K562 (cell line): Measurements from ENCODE around the gene DLGAP1. TPM values are rescaled to one million over a fixed set of nuclear protein-coding genes. Genes with fewer than 3 reads are reported as not detected.

ENCODE experiments used
- ATAC-seq: fragments of 200-7000 bp; cut with Tn5 transposase; 3 replicates; pipeline ENCODE4 v1.9.1; 2020; ENCODE audit warnings: moderate library complexity
- BruUV-seq: library from RNA; stranded (reverse); fragments of 400-500 nt; replicated peaks from 2 replicates; lab custom pipeline; 2021; lab: Mats Ljungman, UMichigan
- CTCF ChIA-PET: fragments of 300-600 bp; formaldehyde crosslinking; extraction: SDS; loops from one replicate; lab custom pipeline; 2021; ENCODE audit warnings: low intra/inter-chr PET ratio; lab: Yijun Ruan, JAX
- POLR2A ChIA-PET: fragments of 300-600, 350-650 bp; sonication (Branson Sonifier 250); formaldehyde crosslinking; extraction: SDS; loops from one replicate; lab custom pipeline; 2021; ENCODE audit warnings: antibody characterized with exemption, inconsistent platforms; lab: Yijun Ruan, JAX
- DNase-seq, 4 experiments: peaks; one replicate each; pipeline versions ENCODE4 v3.0.0 to v3.0.0-alpha.2; 2011 to 2018; ENCODE audit warnings: low spot score in 3 of 4, mixed read lengths in 3 of 4; ENCODE audit errors: extremely low read depth in 1 of 4
- FAIRE-seq: peaks from 2 replicates; lab custom pipeline; 2011; peaks lifted over from hg19 to GRCh38; lab: Jason Lieb, UNC
- H2AFZ ChIP-seq: 2 replicates; pipeline ENCODE4 v1.6.0; 2011; ENCODE audit warnings: low read depth, low read length, control low read depth, inconsistent platforms
- H3K27ac ChIP-seq: fragments of 200-600 bp; 3 replicates; pipeline ENCODE4 v1.8.0; 2011; ENCODE audit warnings: low read depth, mild to moderate bottlenecking, control low read depth, inconsistent platforms, low read length, moderate library complexity, mixed read lengths; ENCODE audit errors: extremely low read depth
- H3K27me3 ChIP-seq, 2 experiments: fragments of 300-600 bp in 1 of 2; 2 replicates in 1 of 2; 3 replicates in 1 of 2; pipeline versions ENCODE4 v1.6.0 to v1.8.0; 2011; ENCODE audit warnings: inconsistent platforms in 2 of 2, low read length in 2 of 2, mild to moderate bottlenecking in 1 of 2, mixed read lengths in 1 of 2, moderate library complexity in 1 of 2; ENCODE audit not compliant: control insufficient read depth in 2 of 2, insufficient read depth in 2 of 2
- H3K36me3 ChIP-seq: fragments of 300-600 bp; 3 replicates; pipeline ENCODE4 v1.8.0; 2011; ENCODE audit warnings: mild to moderate bottlenecking, low read length, inconsistent platforms; ENCODE audit not compliant: control insufficient read depth, insufficient read depth
- H3K4me1 ChIP-seq, 2 experiments: fragments of 200-600 bp in 1 of 2; replicated peaks in 1 of 2; 2 replicates in 1 of 2; 3 replicates in 1 of 2; pipeline versions ENCODE4 v1.5.1 to v1.8.0; 2011; ENCODE audit warnings: inconsistent platforms in 2 of 2, low read length in 2 of 2, mild to moderate bottlenecking in 1 of 2, mixed read lengths in 1 of 2, moderate library complexity in 1 of 2; ENCODE audit not compliant: control insufficient read depth in 2 of 2, insufficient read depth in 2 of 2
- H3K4me2 ChIP-seq: 2 replicates; pipeline ENCODE4 v1.6.1; 2011; ENCODE audit warnings: low read length, control low read depth, inconsistent platforms, mixed read lengths; ENCODE audit not compliant: insufficient read depth
- H3K4me3 ChIP-seq: fragments of 200-600 bp; sonication (generic), shearing (Covaris generic); 2 replicates; pipeline ENCODE4 v1.5.1; 2016; ENCODE audit warnings: control low read depth, inconsistent platforms
- H3K79me2 ChIP-seq: fragments of 200-600 bp; 3 replicates; pipeline ENCODE4 v1.8.0; 2011; ENCODE audit warnings: low read length, inconsistent platforms; ENCODE audit not compliant: control insufficient read depth, insufficient read depth
- H3K9ac ChIP-seq, 2 experiments: 2 replicates each; pipeline versions ENCODE4 v1.6.0 to v1.6.1; 2011; ENCODE audit warnings: low read depth in 2 of 2, low read length in 2 of 2, control low read depth in 1 of 2, inconsistent platforms in 1 of 2, mild to moderate bottlenecking in 1 of 2, mixed read lengths in 1 of 2; ENCODE audit not compliant: insufficient read depth in 1 of 2
- H3K9me1 ChIP-seq: one replicate; pipeline ENCODE4 v1.6.0; 2011; ENCODE audit warnings: inconsistent platforms, mild to moderate bottlenecking, low read length, moderate library complexity; ENCODE audit not compliant: control insufficient read depth, insufficient read depth
- H3K9me3 ChIP-seq: replicated peaks from 2 replicates; pipeline ENCODE4 v1.5.1; 2011; ENCODE audit warnings: low read depth, low read length, inconsistent platforms; ENCODE audit not compliant: control insufficient read depth, insufficient read depth
- H4K20me1 ChIP-seq: replicated peaks from 2 replicates; pipeline ENCODE4 v1.6.1; 2011; ENCODE audit warnings: low read length, inconsistent platforms, mixed read lengths; ENCODE audit not compliant: control insufficient read depth, insufficient read depth
- ARNT ChIP-seq, 2 experiments: fragments of 450-650 bp; IDR thresholded peaks; 2 replicates each; pipeline ENCODE4 v1.6.1; 2016; ENCODE audit warnings: mild to moderate bottlenecking in 1 of 2
- ATF7 ChIP-seq: fragments of 450-650 bp; IDR thresholded peaks from 2 replicates; pipeline ENCODE4 v1.7.1; 2014; ENCODE audit warnings: mild to moderate bottlenecking, moderate library complexity
- CC2D1A ChIP-seq: fragments of 450-650 bp; IDR thresholded peaks from 2 replicates; pipeline ENCODE4 v1.6.1; 2017; ENCODE audit warnings: mild to moderate bottlenecking
- CXXC5 ChIP-seq: fragments of 250-450 bp; sonication (Bioruptor Pico); IDR thresholded peaks from 2 replicates; pipeline ENCODE4 v1.8.0; 2022; ENCODE audit warnings: inconsistent platforms, mild to moderate bottlenecking, moderate library complexity
- ILF3 ChIP-seq: fragments of 450-650 bp; IDR thresholded peaks from 2 replicates; pipeline ENCODE4 v1.6.1; 2018; ENCODE audit warnings: antibody characterized with exemption, mild to moderate bottlenecking, moderate library complexity, borderline replicate concordance
- KLF13 ChIP-seq: fragments of 450-650 bp; IDR thresholded peaks from 2 replicates; pipeline ENCODE4 v1.6.1; 2016; ENCODE audit warnings: missing genetic modification characterization, low read depth, mild to moderate bottlenecking, missing compliant biosample characterization, moderate library complexity, borderline replicate concordance
- NFIC ChIP-seq: fragments of 450-650 bp; IDR thresholded peaks from 2 replicates; pipeline ENCODE4 v1.6.1; 2017; ENCODE audit warnings: mild to moderate bottlenecking, inconsistent platforms
- NFIX ChIP-seq: fragments of 250-450 bp; sonication (Bioruptor Pico); IDR thresholded peaks from 2 replicates; pipeline ENCODE4 v1.4.0; 2020; ENCODE audit warnings: low read depth, mild to moderate bottlenecking, moderate library complexity
- RBM22 ChIP-seq: fragments of 200-400 bp; formaldehyde crosslinking; IDR thresholded peaks from 2 replicates; pipeline ENCODE4 v1.6.1; 2018; ENCODE audit warnings: low read length, low read depth; ENCODE audit not compliant: poor library complexity, severe bottlenecking
- RBM39 ChIP-seq: fragments of 200-400 bp; formaldehyde crosslinking; optimal IDR thresholded peaks from 2 replicates; pipeline ENCODE3; 2018; ENCODE audit warnings: low read depth, low read length
- RCOR1 ChIP-seq, 2 experiments: IDR thresholded peaks; 2 replicates each; pipeline ENCODE4 v1.6.1; 2012; ENCODE audit warnings: low read depth in 2 of 2, low read length in 2 of 2, borderline replicate concordance in 1 of 2, improper control_type of control experiment in 1 of 2
- SOX6 ChIP-seq: fragments of 450-650 bp; IDR thresholded peaks from 2 replicates; pipeline ENCODE4 v1.6.1; 2014; ENCODE audit warnings: mild to moderate bottlenecking
- SP1 ChIP-seq: sonication (generic); formaldehyde crosslinking; IDR thresholded peaks from 2 replicates; pipeline ENCODE4 v1.8.1; 2022; ENCODE audit warnings: mild to moderate bottlenecking, missing genetic modification reagents
- TCF7L2 ChIP-seq: fragments of 150-350 bp; IDR thresholded peaks from 2 replicates; pipeline ENCODE4 v1.6.1; 2016; ENCODE audit warnings: low read depth, mild to moderate bottlenecking, low read length, moderate library complexity
- TRIM28 ChIP-seq: fragments of 450-650 bp; IDR thresholded peaks from 2 replicates; pipeline ENCODE4 v1.6.1; 2017
- U2AF1 ChIP-seq: fragments of 200-400 bp; formaldehyde crosslinking; optimal IDR thresholded peaks from 2 replicates; pipeline ENCODE3; 2017; ENCODE audit warnings: mild to moderate bottlenecking, low read depth, low read length, moderate library complexity
- ZFP30 ChIP-seq: fragments of 250-450 bp; sonication (Bioruptor Pico); IDR thresholded peaks from 2 replicates; pipeline ENCODE4 v1.8.0; 2022; ENCODE audit warnings: moderate library complexity, mild to moderate bottlenecking, inconsistent platforms, borderline replicate concordance
- WGBS: fragments of 100-300 bp; shearing (Covaris generic); methylation state at CpG from one replicate; pipeline ENCODE4 v1.1.6; 2016; ENCODE audit warnings: low coverage, mixed read lengths; ENCODE audit not compliant: insufficient coverage; ENCODE audit errors: missing lambda C conversion rate; 5-methylcytosine and 5-hydroxymethylcytosine counted together
- in situ Hi-C: fragments of 300-500 bp; cut with MboI; formaldehyde crosslinking; loops from 4 replicates; pipeline ENCODE4 v1.15.0; 2018; ENCODE audit warnings: inconsistent platforms, mixed read lengths
- intact Hi-C: fragments of 100-400 bp; cut with micrococcal nuclease; formaldehyde crosslinking; loops from 2 replicates; pipeline ENCODE4 v1.14.2; 2022
- polyA plus RNA-seq, 8 experiments: library from polyadenylated mRNA; depleted of rRNA in 4 of 8; stranded (reverse) in 5 of 8; unstranded in 3 of 8; fragments of >200 nt; fragmentation: Nextera tagmentation in 2 of 8; fragmentation: Illumina TruSeq in 1 of 8; extraction: Ambion mirVana in 2 of 8; extraction: Trizol in 1 of 8; gene quantifications; 2 replicates each; pipeline versions ENCODE4 v1.2.1 to v1.2.3, GENCODE V29; 2011 to 2014; ENCODE audit warnings: inconsistent platforms in 1 of 8, missing spikeins in 1 of 8
- total RNA-seq, 7 experiments: library from RNA; depleted of rRNA in 6 of 7; stranded (reverse); fragments of >200 nt in 6 of 7; fragmentation: Illumina TruSeq in 2 of 7; extraction: Trizol in 2 of 7; gene quantifications; 2 replicates each; pipeline versions ENCODE4 v1.2.1 to v1.2.3, GENCODE V29; 2011 to 2021; ENCODE audit warnings: low replicate concordance in 1 of 7
- TF ChIP-seq, protein P1 (sequence below): sonication (generic); formaldehyde crosslinking; IDR thresholded peaks from 2 replicates; pipeline ENCODE4 v1.4.0; 2020; ENCODE audit warnings: mild to moderate bottlenecking, missing genetic modification reagents
- TF ChIP-seq, protein P2 (sequence below): fragments of 450-650 bp; formaldehyde crosslinking; IDR thresholded peaks from 2 replicates; pipeline ENCODE4 v1.4.0; 2020; ENCODE audit warnings: mild to moderate bottlenecking, moderate library complexity

Gene DLGAP1
- total and polyA plus RNA-seq, 9 of the 15 experiments (the other 6 are each of a cell fraction or from before 2014, with no cell fraction given), result 0.04 to 0.22 (median 0.08) TPM

DNA sequence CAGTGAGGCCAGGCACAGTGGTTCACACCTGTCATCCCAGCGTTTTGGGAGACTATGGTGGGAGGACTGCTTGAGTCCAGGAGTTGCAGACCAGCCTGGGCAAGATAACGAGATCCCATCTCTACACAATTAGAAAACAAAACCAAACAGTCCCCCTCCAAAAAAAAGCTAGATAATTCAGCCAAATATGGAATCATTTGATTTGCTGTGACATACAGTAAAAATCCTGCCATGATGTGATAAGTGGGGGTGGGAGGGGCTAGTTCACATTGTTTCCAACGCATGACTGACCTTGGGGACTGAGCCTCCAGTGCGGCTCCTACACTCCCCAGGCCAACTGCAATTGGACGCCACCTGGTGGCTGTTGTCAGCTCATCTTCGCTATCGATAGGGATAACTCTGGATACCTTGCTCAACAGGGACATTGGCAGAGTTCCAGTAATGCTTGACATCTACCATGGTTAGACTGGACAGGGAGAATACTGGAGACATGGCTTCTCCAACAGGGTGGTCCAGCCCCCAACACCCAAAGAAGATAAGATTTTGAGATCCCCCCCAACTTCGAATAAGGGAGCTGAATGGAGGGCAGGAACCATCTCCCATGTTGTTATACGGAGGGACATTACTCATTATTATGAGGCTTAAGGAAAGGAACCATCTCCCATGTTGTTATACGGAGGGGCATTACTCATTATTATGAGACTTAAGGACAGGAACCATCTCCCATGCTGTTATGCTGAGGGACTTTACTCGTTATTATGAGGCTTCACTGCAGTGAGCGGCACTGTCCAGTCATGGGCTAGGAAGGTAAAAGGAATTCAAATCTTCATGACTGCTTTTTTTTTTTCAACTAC, 869.2 kb downstream of the DLGAP1 start:
- ChIA-PET POLR2A (interaction anchor here (0.6 to 2.3 kb wide), 20 partner anchors 8 to 339 kb away, joined by 3 to 20 read pairs (median 4); no protein-coding TSS in a partner anchor), CTCF (interaction anchor here (1.7 to 1.8 kb wide), 2 partner anchors 81 to 131 kb away, joined by 4 to 7 read pairs; no protein-coding TSS in a partner anchor)
- BruUV-seq, result no TSS peak
- intact Hi-C loops, result loop anchor here (1.0 to 5.0 kb wide), 4 partner anchors 59 to 305 kb away; no protein-coding TSS in a partner anchor
- Histone ChIP-seq H3K36me3 (no peaks in the 10 kb centered on the region), H3K27ac (peak overlapping the region; percentile 64), H4K20me1 (no peaks in the 10 kb centered on the region), H2AFZ (peak overlapping the region; percentile 63), H3K9ac (no peak overlapping the region), H3K27me3 (no peaks in the 10 kb centered on the region), H3K4me2 (peak overlapping the region; percentile 53), H3K4me1 (peaks cover 25 to 32% of the 10 kb centered on the region in 2 experiments), H3K9me3 (no peaks in the 10 kb centered on the region), H3K79me2 (no peaks in the 10 kb centered on the region), H3K9me1 (no peaks in the 10 kb centered on the region), H3K4me3 (no peak overlapping the region)
- FAIRE-seq (peak; percentile 97), DNase-seq (peak; percentile 90 to 98 (median 93)), ATAC-seq (peak; percentile 96)
- 29% methylated on average over 12 of the region's 12 CpGs for WGBS
- in situ Hi-C loops, result loop anchor here (5.0 kb wide), 1 partner anchor 304 kb away; no protein-coding TSS in a partner anchor
- TF ChIP-seq TCF7L2, result no peak
- peak; percentile 27; the same call in 1 of the 2 replicates for TF ChIP-seq KLF13 (tag)
- peak; percentile 90 for TF ChIP-seq CC2D1A
- peak; percentile 97 for TF ChIP-seq SOX6
- TF ChIP-seq RBM22, result no peak
- peak; percentile 75 for TF ChIP-seq SP1 (CRISPR knock-in tag)
- TF ChIP-seq U2AF1, result no peak
- no peak for TF ChIP-seq TRIM28
- peak; percentile 81 for TF ChIP-seq ATF7
- peak; percentile 98 for TF ChIP-seq NFIC
- TF ChIP-seq ZFP30 (CRISPR knock-in tag), result no peak
- TF ChIP-seq NFIX (CRISPR knock-in tag), result no peak
- TF ChIP-seq ARNT (IDR thresholded peaks at IDR 0.05), result no peak
- TF ChIP-seq RBM39, result peak; percentile 82
- TF ChIP-seq RCOR1 (IDR thresholded peaks at IDR 0.05; ENCODE audit: borderline replicate concordance in 1 of 2, low read depth in 2 of 2, low read length in 2 of 2), result peak; percentile 86 to 97
- TF ChIP-seq CXXC5, result peak; percentile 64
- TF ChIP-seq, protein P1, sequence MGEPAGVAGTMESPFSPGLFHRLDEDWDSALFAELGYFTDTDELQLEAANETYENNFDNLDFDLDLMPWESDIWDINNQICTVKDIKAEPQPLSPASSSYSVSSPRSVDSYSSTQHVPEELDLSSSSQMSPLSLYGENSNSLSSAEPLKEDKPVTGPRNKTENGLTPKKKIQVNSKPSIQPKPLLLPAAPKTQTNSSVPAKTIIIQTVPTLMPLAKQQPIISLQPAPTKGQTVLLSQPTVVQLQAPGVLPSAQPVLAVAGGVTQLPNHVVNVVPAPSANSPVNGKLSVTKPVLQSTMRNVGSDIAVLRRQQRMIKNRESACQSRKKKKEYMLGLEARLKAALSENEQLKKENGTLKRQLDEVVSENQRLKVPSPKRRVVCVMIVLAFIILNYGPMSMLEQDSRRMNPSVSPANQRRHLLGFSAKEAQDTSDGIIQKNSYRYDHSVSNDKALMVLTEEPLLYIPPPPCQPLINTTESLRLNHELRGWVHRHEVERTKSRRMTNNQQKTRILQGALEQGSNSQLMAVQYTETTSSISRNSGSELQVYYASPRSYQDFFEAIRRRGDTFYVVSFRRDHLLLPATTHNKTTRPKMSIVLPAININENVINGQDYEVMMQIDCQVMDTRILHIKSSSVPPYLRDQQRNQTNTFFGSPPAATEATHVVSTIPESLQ (CRISPR knock-in tag), result peak; percentile 23; the same call in 1 of the 2 replicates
- TF ChIP-seq, protein P2, sequence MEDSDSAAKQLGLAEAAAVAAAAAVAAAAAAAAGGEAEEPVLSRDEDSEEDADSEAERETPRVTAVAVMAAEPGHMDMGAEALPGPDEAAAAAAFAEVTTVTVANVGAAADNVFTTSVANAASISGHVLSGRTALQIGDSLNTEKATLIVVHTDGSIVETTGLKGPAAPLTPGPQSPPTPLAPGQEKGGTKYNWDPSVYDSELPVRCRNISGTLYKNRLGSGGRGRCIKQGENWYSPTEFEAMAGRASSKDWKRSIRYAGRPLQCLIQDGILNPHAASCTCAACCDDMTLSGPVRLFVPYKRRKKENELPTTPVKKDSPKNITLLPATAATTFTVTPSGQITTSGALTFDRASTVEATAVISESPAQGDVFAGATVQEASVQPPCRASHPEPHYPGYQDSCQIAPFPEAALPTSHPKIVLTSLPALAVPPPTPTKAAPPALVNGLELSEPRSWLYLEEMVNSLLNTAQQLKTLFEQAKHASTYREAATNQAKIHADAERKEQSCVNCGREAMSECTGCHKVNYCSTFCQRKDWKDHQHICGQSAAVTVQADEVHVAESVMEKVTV (CRISPR knock-in tag), result peak; percentile 89
- TF ChIP-seq ILF3, result no peak
